Panc1 (cell line): ENCODE measurements around the gene CCDC148.

Experiments used
- POLR2AphosphoS5 ChIP-seq: IDR thresholded peaks from 2 replicates; pipeline ENCODE4 v1.6.1; 2012; ENCODE audit warnings: mild to moderate bottlenecking, low read depth, low read length, moderate library complexity
- TCF7L2 ChIP-seq: IDR thresholded peaks from 2 replicates; pipeline ENCODE4 v1.6.1; 2011; ENCODE audit warnings: mild to moderate bottlenecking, low read depth, low read length, inconsistent platforms
- TF ChIP-seq, protein P1 (sequence below): fragments of 450-650 bp; IDR thresholded peaks from 2 replicates; pipeline ENCODE4 v1.5.1; 2017; ENCODE audit warnings: mild to moderate bottlenecking

DNA sequence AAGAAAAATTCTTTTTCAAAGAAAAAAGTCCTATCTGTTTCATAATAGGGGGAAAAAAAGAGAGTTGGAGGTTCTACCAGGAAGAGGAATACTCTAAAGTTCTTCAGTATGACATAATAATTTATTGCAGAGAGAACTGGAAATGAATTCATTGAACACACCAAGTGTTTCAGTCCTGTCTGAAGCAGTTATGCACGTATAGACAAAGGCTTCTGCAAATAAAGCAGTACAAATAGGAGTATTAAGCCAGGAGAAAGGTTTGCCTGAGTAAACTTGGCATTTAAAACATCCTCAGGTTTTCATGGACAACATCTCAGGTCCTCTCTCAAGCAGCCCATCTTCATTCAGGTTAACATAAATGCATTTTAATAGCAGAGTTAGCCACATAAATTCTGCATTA lies 141.6 kb downstream of the CCDC148 start:
- TF ChIP-seq, protein P1, sequence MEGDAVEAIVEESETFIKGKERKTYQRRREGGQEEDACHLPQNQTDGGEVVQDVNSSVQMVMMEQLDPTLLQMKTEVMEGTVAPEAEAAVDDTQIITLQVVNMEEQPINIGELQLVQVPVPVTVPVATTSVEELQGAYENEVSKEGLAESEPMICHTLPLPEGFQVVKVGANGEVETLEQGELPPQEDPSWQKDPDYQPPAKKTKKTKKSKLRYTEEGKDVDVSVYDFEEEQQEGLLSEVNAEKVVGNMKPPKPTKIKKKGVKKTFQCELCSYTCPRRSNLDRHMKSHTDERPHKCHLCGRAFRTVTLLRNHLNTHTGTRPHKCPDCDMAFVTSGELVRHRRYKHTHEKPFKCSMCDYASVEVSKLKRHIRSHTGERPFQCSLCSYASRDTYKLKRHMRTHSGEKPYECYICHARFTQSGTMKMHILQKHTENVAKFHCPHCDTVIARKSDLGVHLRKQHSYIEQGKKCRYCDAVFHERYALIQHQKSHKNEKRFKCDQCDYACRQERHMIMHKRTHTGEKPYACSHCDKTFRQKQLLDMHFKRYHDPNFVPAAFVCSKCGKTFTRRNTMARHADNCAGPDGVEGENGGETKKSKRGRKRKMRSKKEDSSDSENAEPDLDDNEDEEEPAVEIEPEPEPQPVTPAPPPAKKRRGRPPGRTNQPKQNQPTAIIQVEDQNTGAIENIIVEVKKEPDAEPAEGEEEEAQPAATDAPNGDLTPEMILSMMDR, result no peak
- TF ChIP-seq TCF7L2 (no peak), POLR2AphosphoS5 (no peak)
